ENCODE measurements around the gene ERN2.
"Not testable (repeated sequence)": the region's sequence is repeated elsewhere in the genome, so short reads cannot be mapped to it uniquely, and the experiment has no call there.

Gene ERN2

DNA sequence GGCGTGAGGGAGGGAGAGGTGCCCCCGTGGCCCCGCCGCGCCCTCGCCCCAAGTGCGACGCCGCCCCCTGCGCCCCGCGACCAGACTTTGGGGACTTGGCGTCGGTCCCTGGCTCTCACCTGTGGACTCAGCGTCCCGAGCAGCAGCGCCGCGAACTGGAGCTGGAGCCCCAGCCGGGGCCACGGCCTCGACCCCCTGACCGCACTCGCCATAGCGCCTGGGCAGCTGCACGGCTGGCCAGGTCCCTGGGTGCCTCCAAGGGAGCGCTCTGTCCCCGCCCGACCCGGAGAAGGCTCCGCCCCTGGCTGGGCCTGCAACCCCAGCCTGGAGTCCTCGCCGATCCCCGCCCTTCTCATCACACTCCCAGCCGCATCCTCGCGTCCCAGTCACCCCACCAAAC is at the start of gene ERN2:
ERN2 (minus strand) TSS at position 247 of the 400 bp plus-strand sequence; CDS start at position 212, 35 bp downstream.
- DNase-seq (ENCODE audit: insufficient read length, low spot score) (no peak), FAIRE-seq (no peak)
- no peak for TF ChIP-seq POLR2A (IDR thresholded peaks at IDR 0.05; ENCODE audit: low read depth, low read length)

DNA sequence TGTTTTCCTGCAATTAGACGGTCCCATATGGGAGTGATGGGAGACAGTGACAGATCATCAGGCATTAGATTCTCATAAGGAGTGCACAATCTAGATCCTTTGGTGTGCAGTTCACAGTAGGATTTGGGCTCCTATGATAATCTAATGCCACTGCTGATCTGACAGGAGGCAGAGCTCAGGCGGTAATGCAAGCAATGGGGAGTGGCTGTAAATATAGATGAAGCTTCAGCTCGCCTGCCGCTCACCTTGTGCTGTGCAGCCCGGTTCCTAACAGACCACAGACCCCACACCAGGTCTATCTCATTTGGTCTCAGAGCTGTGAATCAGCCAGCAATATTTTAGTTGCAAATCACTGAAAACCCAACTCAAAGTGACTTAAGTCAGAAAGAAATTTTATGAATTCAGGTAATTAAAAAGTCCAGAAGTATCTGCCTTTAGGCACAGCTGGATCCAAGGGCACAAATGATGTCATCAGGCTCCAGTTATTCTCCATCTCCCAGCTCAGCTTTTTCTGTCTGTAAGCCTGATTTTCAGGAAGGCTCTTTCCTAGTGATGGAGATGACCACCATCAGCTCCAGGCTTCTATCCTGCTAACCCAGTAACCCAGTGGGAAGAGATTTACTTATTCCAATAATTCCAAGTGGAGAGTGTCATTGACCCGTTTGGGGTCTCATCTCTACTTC is 45.1 kb upstream of the ERN2 start:
- TF ChIP-seq POLR2A (IDR thresholded peaks at IDR 0.05; ENCODE audit: low read depth, low read length): no peak
- FAIRE-seq: no peak
- no peak for DNase-seq (ENCODE audit: insufficient read length, low spot score)

DNA sequence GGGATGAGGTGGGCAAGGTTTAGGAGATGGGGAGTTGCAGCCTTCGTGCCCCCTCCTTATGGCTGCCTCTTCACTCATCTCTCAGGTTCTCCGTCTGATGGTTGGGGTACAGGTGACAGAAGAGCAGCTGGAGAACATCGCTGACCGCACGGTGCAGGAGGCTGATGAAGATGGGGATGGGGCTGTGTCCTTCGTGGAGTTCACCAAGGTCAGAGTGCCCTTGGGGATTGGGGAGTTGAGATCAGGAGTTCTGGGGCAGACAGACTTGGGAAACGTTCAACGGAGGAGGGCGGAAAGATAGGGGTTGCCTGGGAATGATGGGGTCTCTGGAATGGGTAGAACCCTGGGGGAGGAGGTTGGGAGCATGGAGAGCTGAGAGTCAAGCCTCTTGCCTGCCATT is 44.1 kb upstream of the ERN2 start:
- DNase-seq (ENCODE audit: insufficient read length, low spot score): no peak
- FAIRE-seq: no peak
- no peak for TF ChIP-seq POLR2A (IDR thresholded peaks at IDR 0.05; ENCODE audit: low read depth, low read length)

DNA sequence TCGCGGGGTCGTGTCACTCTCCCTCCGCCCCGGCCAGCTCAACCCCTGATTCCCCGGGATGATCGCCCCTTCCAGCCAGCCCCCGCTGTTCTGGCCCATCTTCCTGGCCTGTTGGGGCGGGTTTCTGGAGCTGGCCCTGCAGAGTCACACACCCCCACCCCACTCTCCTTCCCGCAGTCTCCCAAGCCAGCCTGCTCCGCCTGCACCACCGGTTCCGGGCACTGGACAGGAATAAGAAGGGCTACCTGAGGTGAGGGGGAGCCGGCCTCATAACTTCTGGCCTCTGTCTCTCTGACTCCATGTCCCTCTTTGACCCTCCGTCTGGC is 42.4 kb upstream of the ERN2 start:
- TF ChIP-seq POLR2A (IDR thresholded peaks at IDR 0.05; ENCODE audit: low read depth, low read length): no peak
- DNase-seq (ENCODE audit: insufficient read length, low spot score) (no peak), FAIRE-seq (no peak)

DNA sequence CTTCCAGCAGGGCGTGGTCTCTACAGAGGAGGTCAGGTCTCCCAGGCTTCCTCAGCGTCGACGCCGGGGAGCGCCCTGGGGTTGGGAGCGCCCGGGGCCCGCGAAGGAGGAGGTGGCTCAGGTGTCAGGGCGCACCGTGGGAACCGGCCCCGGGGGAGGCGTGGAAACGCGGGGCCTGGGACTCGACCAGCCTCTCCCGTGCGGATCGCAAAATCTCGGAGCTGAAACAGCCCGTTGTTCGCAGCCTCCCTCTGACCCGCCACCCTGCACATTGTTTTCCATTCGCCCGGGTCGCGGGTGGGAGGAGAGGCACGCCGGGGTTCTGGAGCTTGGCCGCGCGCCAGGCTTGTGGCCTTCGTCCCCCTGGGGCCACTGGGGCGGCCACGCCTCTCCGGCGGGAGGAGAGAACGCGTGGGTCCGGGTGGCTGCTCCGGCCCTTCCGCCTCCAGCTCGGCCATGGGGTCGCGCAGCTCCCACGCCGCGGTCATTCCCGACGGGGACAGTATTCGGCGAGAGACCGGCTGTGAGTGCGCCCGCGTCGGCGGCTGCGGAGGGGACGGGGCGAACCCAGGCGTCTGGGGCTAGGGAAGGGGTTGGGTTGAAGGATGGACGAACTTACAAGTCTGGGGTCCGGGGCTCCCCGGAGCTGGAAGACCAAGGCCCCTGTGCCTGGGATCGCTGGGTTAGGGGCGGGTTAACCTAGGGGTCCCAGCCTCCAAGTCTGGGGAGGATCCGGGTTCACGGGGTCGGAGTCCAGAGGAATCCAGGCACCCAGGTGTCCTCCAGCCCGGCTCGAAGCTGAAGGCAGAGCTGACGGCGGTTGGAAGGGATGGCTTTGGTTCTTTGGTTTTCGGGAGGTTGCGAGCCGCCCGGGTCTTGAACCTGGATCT is 41.8 kb upstream of the ERN2 start, which contains the start of gene CHP2:
CHP2 (plus strand) TSS at position 433 of the 890 bp plus-strand sequence; CDS start at position 457, 24 bp downstream.
- no peak for FAIRE-seq
- DNase-seq (ENCODE audit: insufficient read length, low spot score): no peak
- no peak for TF ChIP-seq POLR2A (IDR thresholded peaks at IDR 0.05; ENCODE audit: low read depth, low read length)

DNA sequence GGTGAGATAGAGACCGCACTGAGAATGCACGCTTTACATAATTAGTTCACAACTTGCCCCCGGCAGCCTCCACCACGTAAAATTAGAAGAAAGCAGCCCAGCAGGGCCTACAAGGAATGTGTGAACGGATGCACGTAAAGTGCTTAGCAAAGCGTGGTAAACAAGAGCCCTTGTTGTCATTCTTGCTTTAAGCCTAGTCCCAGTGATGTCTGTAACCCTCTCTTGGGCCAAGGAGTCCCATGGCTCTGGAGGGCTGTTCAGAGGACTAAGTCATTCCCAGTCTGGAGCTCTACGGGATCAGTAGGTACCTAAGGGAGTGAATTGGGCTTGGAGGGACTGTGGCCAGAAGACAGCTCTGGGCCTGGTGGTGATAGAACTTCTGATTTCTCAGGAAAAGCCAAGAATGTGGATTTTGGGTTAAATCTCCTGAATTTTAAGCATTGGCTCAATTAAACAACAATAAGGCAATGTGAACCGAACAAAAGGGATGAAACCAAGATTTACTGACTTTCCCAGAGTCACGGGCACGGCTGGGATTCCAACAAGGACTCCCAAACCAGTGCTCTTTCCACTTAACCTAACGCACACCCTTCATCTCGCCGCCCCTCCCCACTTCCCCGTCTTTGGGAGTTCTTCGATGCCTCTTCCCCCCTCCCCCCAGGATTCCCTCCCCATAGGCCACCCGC is 41.0 kb upstream of the ERN2 start:
- no peak for TF ChIP-seq POLR2A (IDR thresholded peaks at IDR 0.05; ENCODE audit: low read depth, low read length)
- FAIRE-seq: no peak
- no peak for DNase-seq (ENCODE audit: insufficient read length, low spot score)

DNA sequence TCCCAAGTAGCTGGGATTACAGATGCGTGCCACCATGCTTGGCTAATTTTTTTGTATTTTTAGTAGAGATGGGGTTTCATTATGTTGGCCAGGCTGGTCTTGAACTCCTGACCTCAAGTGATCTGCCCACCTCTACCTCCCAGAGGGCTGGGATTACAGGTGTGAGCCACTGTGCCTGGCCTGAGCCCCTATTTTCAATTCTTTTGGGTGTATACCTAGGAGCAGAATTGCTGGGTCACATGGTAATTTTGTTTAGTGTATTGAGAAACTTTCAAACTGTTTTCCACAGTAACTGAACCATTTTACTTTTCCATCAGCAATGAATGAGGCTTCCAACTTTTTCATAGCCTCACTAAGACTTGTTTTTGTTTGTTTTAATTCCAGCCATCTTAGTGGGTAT is 38.0 kb upstream of the ERN2 start:
- not testable (repeated sequence) for FAIRE-seq

DNA sequence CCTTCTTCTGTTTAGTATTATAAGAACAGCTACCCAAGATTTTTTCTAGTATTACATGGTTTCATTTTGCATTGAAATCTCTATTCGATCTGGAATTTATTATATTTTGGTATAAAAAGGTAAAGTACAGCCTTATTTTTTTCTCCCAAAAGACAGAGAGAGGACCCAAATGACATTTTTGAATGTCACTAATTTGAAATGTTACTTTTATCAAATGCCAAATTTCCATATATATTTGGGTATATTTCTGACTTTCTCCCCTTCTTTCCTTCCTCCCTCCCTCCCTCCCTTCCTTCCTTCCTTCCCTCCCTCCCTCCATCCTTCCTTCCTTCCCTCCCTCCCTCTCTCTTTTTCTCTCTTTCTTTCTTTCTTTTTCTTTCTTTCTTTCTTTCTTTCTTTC is 35.6 kb upstream of the ERN2 start:
- DNase-seq (ENCODE audit: insufficient read length, low spot score): no peak

More for the DNA sequence above, 38.0 kb upstream of the ERN2 start:
- DNase-seq (ENCODE audit: insufficient read length, low spot score): not testable (repeated sequence)

DNA sequence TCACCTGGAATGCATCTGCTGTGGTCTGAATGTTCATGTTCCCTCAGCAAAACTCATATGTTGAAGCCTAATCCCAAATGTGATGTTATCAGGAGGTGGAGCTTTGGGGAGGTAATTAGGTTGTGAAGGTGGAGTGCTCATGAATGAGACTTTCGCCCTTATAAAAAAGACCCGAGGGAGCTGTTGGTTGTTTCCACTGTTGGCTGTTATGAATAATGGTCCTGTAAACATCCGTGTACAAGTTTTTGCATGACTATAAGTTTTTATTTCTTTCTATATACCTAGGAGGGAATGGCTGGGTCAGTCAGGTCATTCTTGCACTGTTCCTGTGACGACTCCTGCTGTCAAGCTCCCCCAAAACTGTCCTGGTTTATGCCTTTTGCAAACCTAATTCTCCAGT is 32.2 kb upstream of the ERN2 start:
- FAIRE-seq (no peak), DNase-seq (ENCODE audit: insufficient read length, low spot score) (no peak)
- TF ChIP-seq POLR2A (IDR thresholded peaks at IDR 0.05; ENCODE audit: low read depth, low read length): no peak

More for the DNA sequence above, 35.6 kb upstream of the ERN2 start:
- no peak for FAIRE-seq
- TF ChIP-seq POLR2A (IDR thresholded peaks at IDR 0.05; ENCODE audit: low read depth, low read length): no peak

DNA sequence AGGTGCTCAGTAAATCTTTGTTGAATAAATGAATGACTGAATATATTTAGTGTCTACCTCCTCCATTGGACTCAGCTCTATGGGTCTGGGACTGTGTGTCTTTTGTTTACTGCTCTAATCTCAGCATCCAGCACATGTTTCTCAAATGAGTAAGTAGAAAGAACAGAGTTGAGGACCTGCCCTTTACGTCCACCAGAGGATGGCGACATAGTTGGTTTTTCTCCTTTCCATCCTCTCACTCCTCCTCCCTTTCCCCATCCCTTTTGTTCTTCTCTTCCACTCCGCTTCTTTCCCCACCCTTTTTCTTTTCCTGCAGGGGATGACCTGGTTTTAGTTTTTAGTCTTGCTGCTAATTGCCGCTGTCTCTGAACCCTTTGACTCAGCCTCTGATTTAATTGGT is 29.7 kb upstream of the ERN2 start:
- FAIRE-seq: no peak
- TF ChIP-seq POLR2A (IDR thresholded peaks at IDR 0.05; ENCODE audit: low read depth, low read length): no peak
- no peak for DNase-seq (ENCODE audit: insufficient read length, low spot score)

DNA sequence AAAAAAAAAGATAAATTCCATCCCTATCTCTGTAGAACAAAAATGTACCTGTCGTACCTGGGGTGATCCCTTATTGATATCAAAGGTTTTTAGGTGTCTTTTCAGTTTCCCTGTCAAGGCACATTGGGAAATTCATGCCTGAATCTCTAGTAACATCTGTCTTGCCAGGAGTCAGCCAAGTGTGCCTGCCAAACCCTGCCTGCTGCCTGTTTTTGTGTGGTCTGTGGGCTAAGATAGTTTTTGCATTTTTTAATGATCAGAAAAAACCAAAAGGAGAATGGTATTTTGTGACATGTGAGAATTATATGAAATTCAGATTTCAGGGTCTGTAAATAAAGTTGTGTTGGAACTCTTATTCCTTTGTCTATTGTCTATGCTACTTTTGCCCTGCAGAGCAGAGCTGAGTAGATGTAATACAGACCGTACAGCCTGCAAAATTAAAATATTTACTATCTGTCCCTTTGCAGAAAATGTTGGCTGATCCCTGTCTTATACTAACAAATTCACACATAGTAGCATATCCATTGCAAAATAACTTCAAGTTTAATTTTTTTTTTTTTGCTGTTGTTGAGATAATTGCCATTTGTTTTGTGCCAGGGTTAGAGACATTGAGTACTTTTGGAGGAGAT is 28.8 kb upstream of the ERN2 start:
- TF ChIP-seq POLR2A (IDR thresholded peaks at IDR 0.05; ENCODE audit: low read depth, low read length): no peak
- DNase-seq (ENCODE audit: insufficient read length, low spot score) (no peak), FAIRE-seq (no peak)

DNA sequence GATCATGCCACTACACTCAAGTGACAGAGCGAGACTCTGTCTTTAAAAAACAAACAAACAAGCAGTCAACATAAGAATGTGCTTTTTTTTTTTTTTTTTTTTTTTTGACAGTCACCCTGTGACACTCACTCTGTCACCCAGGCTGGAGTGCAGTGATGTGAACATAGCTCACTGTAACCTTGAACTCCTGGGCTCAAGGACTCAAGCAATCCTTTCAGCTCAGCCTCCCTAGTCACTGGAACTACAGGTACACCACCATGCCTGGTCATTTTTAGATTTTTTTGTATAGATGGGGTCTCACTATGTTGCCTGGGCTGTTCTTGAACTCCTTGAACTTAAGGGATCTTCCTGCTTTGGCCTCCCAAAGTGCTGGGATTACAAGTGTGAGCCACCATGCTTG is 26.5 kb upstream of the ERN2 start:
- DNase-seq (ENCODE audit: insufficient read length, low spot score): no peak
- no peak for TF ChIP-seq POLR2A (IDR thresholded peaks at IDR 0.05; ENCODE audit: low read depth, low read length)
- FAIRE-seq: no peak

DNA sequence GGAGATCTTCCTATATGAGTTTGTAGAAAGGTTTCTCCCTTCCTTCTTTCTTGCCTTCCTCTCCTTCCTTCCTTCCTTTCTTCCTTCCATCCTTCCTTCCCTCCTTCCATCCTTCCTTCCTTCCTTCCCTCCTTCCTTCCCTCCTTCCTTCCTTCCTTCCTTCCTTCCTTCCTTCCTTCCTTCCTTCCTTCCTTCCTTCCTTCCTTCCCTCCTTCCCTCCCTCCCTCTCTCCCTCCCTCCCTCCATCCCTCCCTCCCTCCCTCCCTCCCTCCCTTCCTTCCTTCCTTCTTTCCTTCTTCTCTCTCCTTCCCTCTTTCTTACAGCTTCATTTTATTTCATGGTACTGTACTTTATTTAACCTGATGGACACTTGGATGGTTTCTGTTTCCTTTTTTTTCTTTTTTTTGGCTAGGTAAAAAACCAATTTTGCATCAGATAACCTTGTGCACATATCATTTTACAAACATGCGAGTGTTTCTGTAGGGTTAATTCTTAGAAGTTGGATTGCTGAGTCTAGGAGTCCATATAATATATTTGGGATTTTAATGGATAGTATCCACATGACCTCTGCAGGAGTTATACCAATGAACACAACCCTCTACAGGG is 24.5 kb upstream of the ERN2 start:
- FAIRE-seq; DNase-seq (ENCODE audit: insufficient read length, low spot score): not testable (repeated sequence)
